Stimulated activated CD4-positive, alpha-beta T cell treated with anti-CD3 and anti-CD28 coated beads, Interleukin-12 subunit alpha, Interleukin-12 subunit beta, amount 100 ng/mL, for 24 hours (primary cell): ENCODE measurements around the gene ADTRP.
A peak's percentile ranks its signal among the peaks of the same experiment; 100 is the strongest.

ENCODE experiments used
- DNase-seq, 2 experiments: peaks; one replicate each; pipeline ENCODE4 v3.0.0-alpha.2; 2020; ENCODE audit warnings: low read depth in 2 of 2

The ADTRP gene

DNA sequence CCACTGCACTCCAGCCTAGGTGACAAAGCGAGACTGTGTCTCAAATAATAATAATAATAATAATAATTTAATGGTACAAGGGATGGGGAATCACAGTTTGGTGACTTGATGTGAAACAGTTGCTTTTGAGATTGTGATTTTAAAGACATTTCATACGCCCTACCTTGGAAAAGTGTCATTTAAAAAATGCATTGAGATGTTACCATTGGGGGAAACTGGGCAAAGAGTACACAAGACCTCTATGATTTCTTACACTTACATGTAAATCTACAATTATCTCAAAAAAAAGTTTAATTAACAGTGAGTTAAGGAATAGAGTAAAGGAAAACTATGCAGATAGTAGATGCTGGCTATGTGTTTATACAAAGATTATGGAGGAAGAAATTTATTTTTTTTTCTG is 22.3 kb downstream of the ADTRP start:
- no peak for DNase-seq

DNA sequence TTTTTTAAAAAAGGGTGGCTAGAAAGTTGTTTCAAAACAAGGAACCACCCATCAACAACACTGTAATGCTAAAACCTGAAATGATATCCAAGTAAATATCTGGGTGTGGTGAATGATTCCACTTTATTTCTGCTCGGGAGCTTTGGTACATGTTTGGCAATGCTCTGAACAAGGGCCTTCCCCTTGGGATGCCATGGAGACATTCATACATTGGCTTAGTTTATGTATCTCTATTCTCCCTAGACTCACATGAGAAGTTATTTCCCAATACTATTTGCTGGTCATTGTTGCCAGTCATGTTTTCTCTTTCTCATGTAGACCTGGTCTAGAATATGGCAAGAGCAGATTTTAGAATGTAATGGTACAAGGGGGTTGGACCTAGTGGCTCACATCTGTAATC is 22.9 kb downstream of the ADTRP start:
- DNase-seq = no peak

DNA sequence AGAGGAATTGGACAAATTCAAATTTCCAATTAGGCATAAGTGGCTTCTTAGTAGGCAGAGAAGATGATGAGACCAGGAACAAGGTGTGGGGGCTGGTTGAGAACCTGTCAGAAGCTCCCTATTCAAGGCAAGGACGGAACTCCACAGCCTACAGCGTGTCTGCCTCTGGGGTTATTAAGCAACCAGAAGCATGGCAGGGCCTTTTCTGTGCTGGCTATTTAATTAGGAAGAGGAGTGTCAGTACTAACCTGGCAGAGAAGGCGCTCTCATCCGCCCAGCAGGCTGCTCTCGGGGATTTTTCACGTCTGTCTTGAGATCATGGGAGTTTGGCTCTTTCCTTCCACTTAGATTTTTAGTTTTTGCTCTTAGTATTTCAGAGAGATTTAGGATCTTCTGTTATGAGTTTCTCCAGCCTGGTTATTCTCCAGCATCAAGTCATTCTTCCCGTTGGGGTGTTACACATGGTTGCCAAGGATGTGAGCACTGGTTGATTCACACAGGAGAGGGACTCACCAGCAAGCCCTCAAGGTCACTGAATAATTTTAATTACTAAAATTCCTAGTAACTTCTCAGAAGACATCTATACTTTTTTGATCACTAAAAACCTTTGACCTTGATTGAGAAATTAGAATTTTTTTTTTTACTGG is 23.9 kb downstream of the ADTRP start:
- no peak for DNase-seq

DNA sequence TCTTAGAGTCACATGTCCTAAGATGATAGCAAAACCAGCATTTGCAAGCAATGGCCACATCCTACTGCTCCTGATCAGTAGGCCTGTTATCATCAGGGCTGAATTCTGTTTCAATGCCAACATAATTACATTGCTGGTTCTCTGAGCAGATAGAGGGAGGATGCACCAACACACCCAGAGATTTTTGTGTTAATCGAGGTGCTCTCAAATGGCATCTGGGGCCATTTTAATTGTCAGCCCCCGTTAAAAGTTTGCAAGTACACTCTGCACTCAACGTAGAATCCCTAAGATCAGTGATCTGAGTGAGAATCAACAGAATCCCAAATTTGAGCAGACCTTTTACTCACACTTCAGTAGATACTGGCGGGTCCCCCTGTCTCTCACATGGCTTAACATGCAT is 24.8 kb downstream of the ADTRP start:
- no peak for DNase-seq

DNA sequence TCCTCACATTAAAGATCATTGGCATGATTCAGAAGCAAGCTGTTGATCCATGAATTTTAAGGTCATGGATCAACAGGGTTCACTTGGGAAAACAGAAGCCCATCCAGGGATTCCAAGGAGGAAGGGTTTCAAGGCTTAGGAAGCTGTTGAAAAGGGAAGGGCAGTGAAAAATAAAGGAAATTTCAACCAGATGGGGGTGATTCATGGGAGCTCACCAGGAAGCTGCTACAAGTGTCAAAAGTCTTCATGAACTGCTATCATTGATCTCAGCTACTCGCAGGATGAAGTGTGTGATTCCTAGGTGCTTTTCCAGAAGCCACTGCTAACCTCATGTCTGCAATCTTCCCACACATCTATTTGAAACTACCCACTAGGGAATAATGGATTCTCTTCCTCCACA is 26.2 kb downstream of the ADTRP start:
- DNase-seq = no peak

DNA sequence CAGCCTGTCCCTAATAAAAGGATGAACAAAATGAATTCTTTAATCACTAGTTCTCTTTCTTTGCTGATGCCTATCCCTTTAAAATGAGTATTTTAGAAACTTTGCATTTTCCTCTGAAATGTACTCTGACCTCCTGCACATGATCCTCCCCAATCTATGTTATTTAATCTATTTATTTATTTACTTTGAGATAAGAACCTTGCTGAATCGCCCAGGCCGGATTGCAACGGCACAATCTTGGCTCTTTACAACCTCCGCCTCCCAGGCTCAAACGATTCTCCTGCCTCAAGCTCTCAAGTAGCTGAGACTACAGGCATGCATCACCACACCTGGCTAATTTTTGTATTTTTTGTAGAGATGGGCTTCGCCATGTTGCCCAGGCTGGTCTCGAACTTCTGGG is 27.9 kb downstream of the ADTRP start:
- no peak for DNase-seq

DNA sequence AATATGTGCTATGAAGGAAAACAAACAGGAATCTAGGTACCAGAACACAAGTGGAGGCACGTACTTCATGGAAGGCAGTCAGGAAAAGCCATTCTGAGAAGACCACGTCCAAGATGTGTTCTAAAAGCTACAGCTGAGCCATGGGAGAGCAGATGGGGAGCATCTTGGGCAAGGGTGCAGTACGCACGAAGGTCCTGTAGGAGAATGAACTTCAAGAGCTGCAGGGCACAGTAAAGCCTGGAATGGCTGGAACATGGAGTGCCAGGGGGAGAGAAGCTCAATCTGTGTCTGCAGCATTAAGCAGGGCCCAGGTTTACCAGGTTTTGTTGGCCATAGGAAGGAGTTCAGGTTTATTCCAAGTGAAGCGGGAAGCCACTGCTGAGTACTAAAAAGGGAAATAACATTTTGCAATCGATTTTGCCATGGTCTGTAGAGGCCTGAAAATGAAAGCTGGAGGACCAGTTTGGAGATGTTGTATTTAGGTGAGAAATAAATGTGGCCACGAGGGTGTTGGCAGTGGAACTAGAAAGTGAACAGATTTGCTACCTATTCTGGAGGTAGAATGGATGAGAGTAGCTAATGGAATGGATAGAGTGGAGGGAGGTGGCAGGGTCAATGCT is 29.9 kb downstream of the ADTRP start:
- no peak for DNase-seq

DNA sequence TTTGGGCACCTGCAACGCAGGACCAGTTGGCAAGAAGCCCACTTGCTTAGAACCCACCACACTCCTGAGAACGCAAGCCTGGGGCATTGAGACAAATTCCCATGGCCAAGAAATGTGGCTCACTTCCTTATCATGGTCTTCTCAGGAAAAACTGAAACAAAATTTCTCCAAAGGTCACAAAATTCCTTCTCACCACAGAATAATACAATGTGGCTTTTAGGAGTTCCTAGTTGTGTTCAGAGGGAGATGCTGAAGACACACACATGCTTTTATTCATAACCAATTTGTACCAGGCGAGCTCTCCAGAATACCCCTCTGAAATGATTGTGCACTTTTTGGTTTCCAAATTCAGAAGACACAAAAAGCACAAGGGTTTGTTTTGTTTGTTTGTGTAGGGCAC is 31.6 kb downstream of the ADTRP start:
- DNase-seq = no peak

DNA sequence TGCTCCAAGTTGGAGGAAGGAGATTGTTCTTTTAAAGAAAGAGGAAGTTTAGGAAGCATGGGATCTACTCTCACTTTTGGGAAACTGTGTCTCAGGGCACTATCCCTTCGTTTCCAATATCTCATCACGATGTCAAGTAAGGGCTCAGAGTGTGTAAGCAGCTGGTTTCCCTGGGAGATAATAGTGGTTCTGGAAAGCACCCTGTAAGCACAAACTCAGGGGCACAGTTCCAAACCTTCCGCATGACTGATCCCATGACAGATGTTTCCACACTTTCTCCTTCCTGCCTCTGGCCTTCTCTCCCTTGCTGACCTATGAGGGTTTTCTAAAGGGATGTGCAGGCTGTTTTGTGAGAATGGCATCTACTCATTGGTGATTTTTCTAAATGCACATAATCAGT is 33.9 kb downstream of the ADTRP start:
- no peak for DNase-seq

DNA sequence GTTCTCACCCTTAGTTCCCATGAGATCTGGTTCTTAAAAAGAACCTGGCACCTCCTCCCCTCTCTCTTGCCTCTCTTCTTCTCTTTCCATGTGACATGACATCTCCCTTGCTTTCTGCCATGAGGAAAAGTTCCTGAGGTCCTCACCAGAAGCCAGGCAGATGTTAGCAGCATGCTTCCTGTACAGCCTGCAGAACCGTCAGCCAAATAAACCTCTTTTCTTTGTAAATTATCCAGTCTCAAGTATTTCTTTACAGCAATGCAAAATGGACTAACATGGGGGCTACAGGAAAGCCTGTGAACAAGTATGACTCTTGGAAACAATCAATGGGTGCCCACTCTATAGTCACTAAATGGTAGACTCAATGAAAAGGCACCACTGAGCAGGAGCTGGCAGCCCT is 34.5 kb downstream of the ADTRP start:
- no peak for DNase-seq

DNA sequence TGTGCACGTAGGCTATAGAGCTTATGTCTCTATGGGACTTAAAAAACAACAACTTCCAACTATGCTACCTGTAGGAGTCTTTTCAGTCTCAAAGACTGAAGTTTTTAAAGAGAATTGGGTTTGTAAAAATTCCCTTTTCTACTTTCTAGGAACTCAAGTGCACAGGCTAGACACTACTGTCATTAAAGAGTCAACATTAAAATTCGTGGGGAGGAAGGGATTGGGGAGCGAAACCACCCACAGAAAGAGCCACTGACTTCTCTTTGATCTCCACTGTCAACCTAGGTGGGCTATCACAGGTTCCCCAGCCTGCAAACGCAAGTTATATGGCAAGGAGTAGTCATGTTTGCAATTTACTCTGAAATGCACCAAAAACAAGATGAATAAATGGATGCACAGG is 37.7 kb downstream of the ADTRP start:
- no peak for DNase-seq

DNA sequence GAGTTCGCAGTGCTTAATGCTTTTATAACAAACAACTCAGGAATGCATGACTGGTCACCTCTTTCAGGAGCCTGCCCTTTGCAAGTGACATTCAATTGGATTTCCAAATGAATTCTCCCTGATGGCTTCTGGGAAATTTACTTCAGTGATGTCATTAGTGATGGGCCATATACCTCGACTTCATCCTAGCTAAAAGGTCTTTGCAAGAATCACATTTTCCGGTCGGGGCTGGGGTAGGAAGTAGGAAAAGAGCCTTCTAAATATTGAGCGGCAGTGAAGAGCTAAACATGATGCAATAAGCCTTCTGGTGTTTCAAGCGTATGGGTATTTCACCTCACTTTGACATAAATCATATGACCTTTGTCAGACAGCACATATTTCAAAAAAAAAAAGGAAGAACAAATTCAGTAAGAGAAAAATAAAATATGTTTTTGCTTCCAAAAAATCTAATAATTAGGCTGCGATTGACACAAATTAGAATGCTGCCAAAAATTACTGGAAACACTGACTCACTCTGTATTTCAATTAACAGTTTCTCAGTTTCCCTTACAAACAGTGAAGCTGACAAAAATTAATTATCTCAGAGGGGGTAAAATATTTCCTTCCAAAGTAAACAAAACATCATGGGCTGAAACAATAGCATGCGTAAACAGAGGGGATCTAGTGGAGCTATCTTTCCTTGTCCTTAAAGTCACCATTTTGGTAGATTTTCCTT is 39.8 kb downstream of the ADTRP start:
- no peak for DNase-seq

DNA sequence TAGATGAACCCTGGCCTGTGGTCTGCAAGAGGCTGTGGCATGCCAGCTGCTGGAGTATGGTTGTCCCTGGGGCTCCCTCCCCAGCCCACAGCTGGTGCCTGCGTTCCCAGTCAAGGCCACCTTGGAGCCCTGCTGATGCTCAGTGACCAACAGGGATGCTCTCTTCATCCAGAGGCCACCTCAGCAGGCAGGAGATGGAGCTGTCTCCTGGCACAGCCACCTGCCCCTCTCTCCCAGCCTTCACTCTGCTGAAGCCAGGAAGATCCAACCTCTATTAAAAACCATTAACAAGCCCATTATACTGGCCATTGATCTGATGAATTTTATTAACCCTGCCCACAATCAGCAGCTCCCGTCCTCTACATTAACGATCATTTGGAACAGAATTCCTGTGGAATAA is 40.4 kb downstream of the ADTRP start:
- no peak for DNase-seq

DNA sequence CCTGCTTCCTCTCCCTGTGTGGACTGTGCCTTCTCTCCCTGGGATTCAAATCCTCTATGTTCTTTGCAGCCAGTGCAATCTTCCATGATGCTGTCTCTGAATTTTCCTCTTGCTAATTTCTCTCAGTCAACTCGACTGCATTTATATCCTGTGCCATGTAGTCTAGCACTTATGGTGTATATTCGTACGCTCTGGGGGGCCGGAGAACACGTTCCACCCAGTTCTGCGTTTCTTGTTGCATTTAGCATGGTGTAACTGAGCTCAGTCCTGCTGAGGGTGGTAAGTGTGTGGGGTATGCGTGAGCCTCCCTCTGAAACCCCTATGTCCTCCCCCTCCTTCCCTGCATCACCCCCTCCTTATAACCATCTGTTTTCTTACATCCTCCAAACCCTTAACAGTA is 42.0 kb downstream of the ADTRP start:
- no peak for DNase-seq

DNA sequence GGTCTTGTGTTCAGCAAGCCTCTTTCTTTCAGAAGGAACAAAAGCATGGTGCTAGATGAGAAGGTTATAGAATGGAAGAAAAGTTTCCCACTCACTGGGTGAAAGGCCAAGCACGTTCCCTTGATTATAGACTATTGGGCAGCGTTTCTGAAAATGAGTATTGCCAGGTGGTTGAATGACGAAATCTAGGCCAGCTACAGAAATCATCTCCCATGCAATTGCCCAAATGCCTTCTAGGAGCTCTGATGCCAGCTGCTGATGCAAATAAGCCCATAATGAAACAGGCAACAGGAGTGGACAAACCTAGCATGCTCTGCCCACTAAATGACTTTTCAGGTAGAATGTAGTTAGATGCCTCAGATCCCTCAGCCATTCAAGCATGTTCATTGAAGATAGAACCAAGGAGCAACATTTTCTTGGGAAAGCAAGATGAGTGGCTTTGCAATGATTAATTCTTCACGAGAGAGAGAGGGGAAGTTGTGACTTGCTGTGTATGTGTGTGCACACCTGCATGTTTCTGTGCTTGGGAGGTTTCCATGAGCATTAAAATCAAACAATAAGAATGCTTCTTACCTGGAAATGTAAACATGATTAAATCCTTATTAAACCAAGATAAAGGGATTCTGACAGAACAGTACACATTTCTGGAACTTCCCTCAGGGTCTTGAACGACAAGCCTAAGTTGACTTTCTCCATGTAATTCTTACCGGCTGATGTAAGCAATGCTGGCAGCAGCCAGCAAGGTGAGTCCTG is 43.6 kb downstream of the ADTRP start:
- DNase-seq = no peak

DNA sequence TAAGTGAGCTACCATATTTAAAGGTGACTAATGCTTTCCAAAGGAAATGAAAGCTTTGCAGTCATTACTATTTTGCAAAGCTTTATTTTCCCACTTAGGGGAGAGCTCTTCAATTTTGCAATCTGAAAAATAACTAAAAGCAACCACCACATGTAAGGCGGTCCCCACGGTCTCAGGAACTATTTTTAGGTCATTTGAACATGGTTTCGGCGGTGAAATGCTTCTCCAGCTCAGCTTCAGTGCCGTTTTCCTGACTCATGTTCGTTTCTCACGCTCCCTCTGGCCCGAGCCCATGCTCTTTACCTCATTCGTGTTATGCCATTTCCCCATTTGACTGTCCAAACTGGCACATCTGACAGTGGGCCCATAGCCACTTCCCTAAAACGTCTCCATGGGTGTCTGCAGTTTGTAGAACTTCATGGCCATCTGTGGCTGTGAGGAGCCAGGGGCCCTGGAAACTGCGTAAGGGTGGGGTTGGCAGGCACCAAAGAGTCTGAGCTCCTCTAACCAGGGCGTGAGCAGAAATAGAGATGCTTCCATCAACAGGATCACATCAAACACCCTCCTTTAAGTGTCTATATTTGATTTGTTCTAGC is 46.5 kb downstream of the ADTRP start:
- peak; percentile 57 to 66 for DNase-seq

DNA sequence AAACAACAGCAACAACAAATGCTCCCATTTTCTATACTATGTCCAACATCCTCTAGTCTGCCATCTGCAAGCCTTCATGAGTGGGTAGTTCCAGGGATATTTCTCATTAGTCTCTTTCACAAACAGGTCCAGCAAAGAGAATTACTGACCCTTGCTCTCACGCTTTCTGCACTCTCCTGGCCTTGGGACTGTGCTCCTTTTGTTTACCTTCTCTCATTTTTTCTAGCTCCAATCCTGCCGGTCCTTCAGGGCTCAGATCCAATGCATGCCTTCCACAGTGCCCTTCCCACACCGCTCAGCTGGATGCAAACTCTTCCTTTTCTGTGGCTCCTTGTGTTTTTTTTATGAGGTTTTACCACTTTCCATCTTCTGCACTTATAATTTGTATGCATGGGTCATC is 47.2 kb downstream of the ADTRP start:
- DNase-seq = no peak

DNA sequence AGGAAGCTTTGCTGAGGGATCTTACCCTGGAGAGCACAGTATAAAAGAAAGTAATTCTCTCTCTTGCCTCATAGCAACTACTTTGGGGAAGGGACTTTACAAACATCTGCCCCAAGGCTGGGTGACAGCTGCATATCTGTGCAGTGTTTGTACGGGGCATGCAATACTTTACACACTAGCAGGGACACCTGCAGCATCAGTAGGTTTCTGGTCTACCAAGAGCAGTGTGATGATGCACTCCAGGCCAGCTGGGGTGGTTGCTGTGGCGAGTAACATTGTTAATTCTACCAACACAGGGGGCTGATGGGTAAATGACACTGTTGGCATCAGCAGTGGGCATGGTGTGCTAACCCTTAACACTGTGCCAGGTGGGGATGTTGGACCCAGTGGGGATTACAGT is 48.0 kb downstream of the ADTRP start:
- DNase-seq = no peak

DNA sequence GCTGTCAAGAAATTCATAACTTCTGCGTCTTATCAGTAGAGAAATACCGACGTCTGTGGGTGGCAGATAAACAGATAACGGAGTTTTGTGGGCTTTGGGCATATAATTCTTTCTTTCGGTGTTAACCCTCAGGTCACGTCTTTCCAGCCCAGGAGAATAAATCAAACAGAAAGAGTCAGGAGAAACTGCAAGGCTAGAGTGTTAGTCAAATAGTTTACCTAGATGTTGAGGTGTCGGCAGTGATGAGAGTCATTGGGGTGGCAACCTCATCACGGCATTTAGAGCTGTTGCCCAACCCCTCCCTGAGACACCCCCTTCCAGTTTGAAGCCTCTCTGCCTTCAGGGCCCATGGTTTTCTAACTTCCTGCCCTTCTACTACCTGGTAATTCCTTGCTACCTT is 49.5 kb downstream of the ADTRP start:
- no peak for DNase-seq

DNA sequence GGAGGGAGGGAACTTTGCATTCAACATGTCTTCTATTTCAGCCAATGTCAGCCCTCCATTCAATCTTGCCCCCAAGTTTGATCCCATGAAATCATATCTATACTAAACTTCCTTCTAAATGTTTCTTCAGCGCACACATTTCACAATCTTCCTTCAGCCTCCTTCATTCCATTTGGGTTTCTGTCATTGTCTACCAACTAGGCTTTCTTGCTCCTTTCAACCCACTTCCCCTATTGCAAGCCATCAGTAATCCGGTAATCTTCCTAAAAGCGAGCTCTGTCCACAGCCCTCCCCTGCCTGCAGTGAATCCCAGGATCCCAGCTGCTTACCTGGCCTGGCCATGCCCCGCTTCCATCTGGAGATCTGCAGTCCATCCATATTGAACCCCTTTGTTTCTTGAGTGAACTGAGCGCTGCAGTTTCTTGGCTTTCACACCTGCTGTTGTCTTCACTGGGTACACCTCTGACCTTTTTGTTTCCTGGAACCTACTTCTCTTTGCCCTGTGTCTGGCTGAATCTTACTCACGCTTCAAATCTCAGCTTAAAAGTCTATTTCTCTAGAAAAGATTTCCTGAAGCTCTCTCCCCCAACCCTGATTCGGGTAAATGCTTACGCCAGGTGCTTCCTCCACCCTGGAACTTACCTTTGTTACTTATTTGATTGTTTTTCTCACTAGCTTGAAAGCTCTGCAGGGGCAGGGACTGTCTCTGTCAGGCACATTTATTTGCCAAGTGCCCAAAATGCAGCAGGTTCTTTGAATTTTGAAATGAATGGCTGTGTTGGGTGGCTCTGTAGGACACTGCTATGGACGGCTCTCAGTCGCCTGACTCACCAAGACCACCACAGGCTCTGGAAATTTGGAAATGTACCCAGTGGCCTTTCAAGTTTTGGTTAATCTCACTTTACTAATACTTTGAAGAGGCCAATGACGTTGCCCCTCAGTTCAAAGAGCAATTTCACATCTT is 50.3 kb downstream of the ADTRP start:
- no peak for DNase-seq

DNA sequence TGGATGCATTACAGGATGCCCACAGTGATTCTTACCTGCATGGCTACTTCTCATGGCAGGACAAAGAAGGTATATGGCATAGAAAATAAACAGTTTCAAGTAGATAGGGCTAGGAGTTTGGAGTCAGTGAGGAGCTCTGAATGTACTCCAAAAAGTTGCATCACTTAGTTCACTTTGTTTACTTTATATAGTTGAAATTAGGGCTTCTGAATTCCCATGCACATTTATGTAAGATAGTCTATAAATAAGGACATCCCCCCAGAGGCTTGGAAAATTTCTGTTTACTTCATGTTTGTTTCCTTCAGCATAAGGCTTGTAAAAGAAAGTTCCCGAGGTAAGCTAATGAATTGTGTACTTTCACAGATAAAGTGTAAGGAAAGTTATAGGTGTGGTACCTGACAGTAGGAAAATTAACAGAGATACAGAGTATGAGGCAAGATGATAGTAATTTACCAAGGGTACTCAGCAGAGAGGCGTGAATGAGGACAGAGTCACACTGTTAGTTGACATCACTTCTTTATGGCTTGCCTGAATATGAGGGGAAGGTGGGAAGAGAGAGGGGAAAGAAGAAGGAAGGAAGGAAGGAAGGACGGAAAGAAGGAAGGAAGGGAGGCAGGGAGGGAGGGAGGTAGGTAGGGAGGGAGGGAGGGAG is 51.1 kb downstream of the ADTRP start:
- DNase-seq = no peak
